Astrocyte (in vitro differentiated cells and primary cell): ENCODE results near the gene OXLD1. TPM values are rescaled to one million over a fixed set of nuclear protein-coding genes. Genes with fewer than 3 reads are reported as not detected.
A peak's percentile ranks its signal among the peaks of the same experiment; 100 is the strongest.
"Not testable (repeated sequence)": the region's sequence is repeated elsewhere in the genome, so short reads cannot be mapped to it uniquely, and the experiment has no call there.

Experiments
- DNase-seq: peaks from one replicate; pipeline ENCODE4 v3.0.0-alpha.2; 2010; ENCODE audit warnings: low read depth
- FAIRE-seq: peaks from 2 replicates; lab custom pipeline; 2011; peaks lifted over from hg19 to GRCh38; lab: Jason Lieb, UNC
- H2AFZ ChIP-seq: 2 replicates; pipeline ENCODE4 v1.6.0; 2012; ENCODE audit warnings: low read depth, low read length, inconsistent platforms
- H3K27ac ChIP-seq: 2 replicates; pipeline ENCODE4 v1.5.1; 2011; ENCODE audit warnings: low read depth, low read length, inconsistent platforms
- H3K27me3 ChIP-seq: 2 replicates; pipeline ENCODE4 v1.6.0; 2011; ENCODE audit warnings: low read length, inconsistent platforms; ENCODE audit not compliant: insufficient read depth
- H3K36me3 ChIP-seq: 2 replicates; pipeline ENCODE4 v1.5.1; 2011; ENCODE audit warnings: low read length, inconsistent platforms; ENCODE audit not compliant: insufficient read depth
- H3K4me1 ChIP-seq: 2 replicates; pipeline ENCODE4 v1.5.1; 2011; ENCODE audit warnings: low read length, inconsistent platforms; ENCODE audit not compliant: insufficient read depth
- H3K4me2 ChIP-seq: 2 replicates; pipeline ENCODE4 v1.6.0; 2012; ENCODE audit warnings: low read length, inconsistent platforms
- H3K4me3 ChIP-seq: 2 replicates; pipeline ENCODE4 v1.5.1; 2011; ENCODE audit warnings: low read depth, mild to moderate bottlenecking, low read length, inconsistent platforms; ENCODE audit not compliant: insufficient read depth
- H3K79me2 ChIP-seq: 2 replicates; pipeline ENCODE4 v1.6.0; 2012; ENCODE audit warnings: mild to moderate bottlenecking, low read length, inconsistent platforms; ENCODE audit not compliant: insufficient read depth
- H3K9ac ChIP-seq: 2 replicates; pipeline ENCODE4 v1.6.0; 2012; ENCODE audit warnings: mild to moderate bottlenecking, low read length, inconsistent platforms
- H3K9me3 ChIP-seq: 2 replicates; pipeline ENCODE4 v1.5.1; 2012; ENCODE audit warnings: low read depth, mild to moderate bottlenecking, low read length, inconsistent platforms; ENCODE audit not compliant: insufficient read depth
- H4K20me1 ChIP-seq: 2 replicates; pipeline ENCODE4 v1.6.0; 2012; ENCODE audit warnings: low read length, inconsistent platforms; ENCODE audit not compliant: insufficient read depth
- H3K27ac Mint-ChIP-seq: one replicate; pipeline ENCODE4 v1.8.0; 2021; ENCODE audit warnings: mild to moderate bottlenecking, mixed read lengths; ENCODE audit not compliant: unreplicated experiment
- H3K27me3 Mint-ChIP-seq: one replicate; pipeline ENCODE4 v1.8.0; 2021; ENCODE audit warnings: low read depth, mixed read lengths; ENCODE audit not compliant: unreplicated experiment
- H3K36me3 Mint-ChIP-seq: one replicate; pipeline ENCODE4 v1.8.0; 2021; ENCODE audit warnings: low read depth, mixed read lengths; ENCODE audit not compliant: unreplicated experiment
- H3K4me1 Mint-ChIP-seq: one replicate; pipeline ENCODE4 v1.8.0; 2021; ENCODE audit warnings: low read depth, mixed read lengths; ENCODE audit not compliant: unreplicated experiment
- H3K4me3 Mint-ChIP-seq: one replicate; pipeline ENCODE4 v1.8.0; 2021; ENCODE audit warnings: mild to moderate bottlenecking, moderate library complexity, mixed read lengths; ENCODE audit not compliant: unreplicated experiment
- H3K9me3 Mint-ChIP-seq: one replicate; pipeline ENCODE4 v1.8.0; 2021; ENCODE audit warnings: mild to moderate bottlenecking, mixed read lengths; ENCODE audit not compliant: unreplicated experiment
- CTCF ChIP-seq: IDR thresholded peaks from 2 replicates; pipeline ENCODE4 v1.5.1; 2011; ENCODE audit warnings: low read depth, mild to moderate bottlenecking, inconsistent platforms, low read length, moderate library complexity; ENCODE audit not compliant: insufficient read depth
- EZH2 ChIP-seq: IDR thresholded peaks from 2 replicates; pipeline ENCODE4 v1.6.1; 2012; ENCODE audit warnings: mild to moderate bottlenecking, low read length, inconsistent platforms; ENCODE audit not compliant: insufficient read depth
- total RNA-seq: library from RNA; stranded (reverse); gene quantifications from 2 replicates; pipeline ENCODE4 v1.2.1, GENCODE V29; 2021

The OXLD1 gene
- total RNA-seq, 1 donor from 2014 or later = 22.0 TPM

DNA sequence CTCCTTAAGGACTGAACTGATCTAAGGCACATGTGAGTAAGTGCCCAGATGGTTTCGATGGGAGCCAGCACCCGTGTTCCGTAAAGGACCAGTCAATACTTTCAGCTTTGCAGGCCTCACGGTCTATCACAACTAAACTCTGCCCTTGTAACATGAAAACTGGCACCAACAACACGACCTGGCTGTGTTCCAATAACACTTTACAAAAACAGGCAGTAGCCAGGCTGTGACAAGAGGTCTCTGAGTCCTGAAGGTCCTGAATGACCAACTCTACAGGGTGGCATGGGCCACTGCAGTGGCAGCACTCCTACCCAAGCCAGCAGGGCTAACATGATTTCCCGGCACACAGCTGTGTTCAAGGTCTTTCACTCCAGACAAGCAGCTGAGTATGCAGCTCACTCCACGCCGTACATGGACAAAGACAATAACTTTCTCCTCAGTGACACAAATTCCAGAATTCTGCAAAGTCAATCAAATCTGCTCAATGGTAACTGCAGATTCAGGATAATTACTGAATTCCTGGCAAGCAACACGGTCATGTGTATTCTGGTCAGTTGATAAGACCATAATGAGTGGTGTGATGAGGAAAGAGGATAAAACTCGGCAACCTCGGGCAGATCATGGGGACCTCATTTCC, 44.8 kb downstream of the OXLD1 start:
- no peak for TF ChIP-seq CTCF
- TF ChIP-seq EZH2 = no peak
- peaks cover 34% of the 10 kb centered on the region for H3K36me3 Mint-ChIP-seq
- no peak for FAIRE-seq
- no peak overlapping the region for H3K9ac ChIP-seq
- H3K9me3 ChIP-seq = no peaks in the 10 kb centered on the region
- H3K4me1 Mint-ChIP-seq = no peaks in the 10 kb centered on the region
- H3K4me3 ChIP-seq = no peak overlapping the region
- H3K27ac ChIP-seq = no peak overlapping the region
- peaks cover 43% of the 10 kb centered on the region for H3K36me3 ChIP-seq
- no peaks in the 10 kb centered on the region for H3K4me1 ChIP-seq
- no peaks in the 10 kb centered on the region for H3K9me3 Mint-ChIP-seq
- no peak overlapping the region for H3K4me2 ChIP-seq
- H2AFZ ChIP-seq = no peak overlapping the region
- no peaks in the 10 kb centered on the region for H3K27me3 ChIP-seq
- H3K27me3 Mint-ChIP-seq = no peaks in the 10 kb centered on the region
- DNase-seq = no peak
- H4K20me1 ChIP-seq = peaks cover 56% of the 10 kb centered on the region
- H3K79me2 ChIP-seq = peaks cover 61% of the 10 kb centered on the region
- H3K27ac Mint-ChIP-seq = no peak overlapping the region
- H3K4me3 Mint-ChIP-seq = no peak overlapping the region

DNA sequence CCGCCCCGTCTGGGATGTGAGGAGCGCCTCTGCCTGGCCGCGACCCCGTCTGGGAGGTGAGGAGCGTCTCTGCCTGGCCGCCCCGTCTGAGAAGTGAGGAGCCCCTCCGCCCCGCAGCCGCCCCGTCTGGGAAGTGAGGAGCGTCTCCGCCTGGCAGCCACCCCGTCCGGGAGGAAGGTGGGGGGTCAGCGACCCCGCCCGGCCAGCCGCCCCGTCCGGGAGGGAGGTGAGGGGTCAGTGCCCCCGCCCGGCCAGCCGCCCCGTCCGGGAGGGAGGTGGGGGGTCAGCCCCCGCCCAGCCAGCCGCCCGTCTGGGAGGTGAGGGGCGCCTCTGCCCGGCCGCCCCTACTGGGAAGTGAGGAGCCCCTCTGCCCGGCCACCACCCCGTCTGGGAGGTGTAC, 48.1 kb downstream of the OXLD1 start:
- not testable (repeated sequence) for H3K4me2 ChIP-seq, H3K4me3 ChIP-seq, H3K9me3 Mint-ChIP-seq, H3K9ac ChIP-seq, H3K4me1 ChIP-seq, H3K4me3 Mint-ChIP-seq, H3K27ac ChIP-seq, H2AFZ ChIP-seq, DNase-seq, H3K27ac Mint-ChIP-seq, H3K9me3 ChIP-seq, H3K27me3 ChIP-seq, FAIRE-seq, H3K27me3 Mint-ChIP-seq
- peaks cover 28% of the 10 kb centered on the region for H3K36me3 Mint-ChIP-seq
- H3K4me1 Mint-ChIP-seq = peaks cover 17% of the 10 kb centered on the region
- H3K79me2 ChIP-seq = peaks cover 66% of the 10 kb centered on the region
- peaks cover 34% of the 10 kb centered on the region for H3K36me3 ChIP-seq
- H4K20me1 ChIP-seq = peaks cover 68% of the 10 kb centered on the region

- Histone ChIP-seq H2AFZ (no peak overlapping the region), H3K36me3 (peaks cover 32% of the 10 kb centered on the region), H3K4me2 (no peak overlapping the region), H3K27me3 (no peaks in the 10 kb centered on the region), H4K20me1 (peaks cover 70% of the 10 kb centered on the region), H3K9ac (no peak overlapping the region), H3K4me3 (no peak overlapping the region), H3K9me3 (no peaks in the 10 kb centered on the region), H3K4me1 (peaks cover 3% of the 10 kb centered on the region), H3K79me2 (peaks cover 71% of the 10 kb centered on the region), H3K27ac (no peak overlapping the region)
- TF ChIP-seq EZH2 (no peak), CTCF (no peak)
- no peak overlapping the region for H3K4me3 Mint-ChIP-seq
- peaks cover 21% of the 10 kb centered on the region for H3K4me1 Mint-ChIP-seq
- no peaks in the 10 kb centered on the region for H3K27me3 Mint-ChIP-seq
- H3K36me3 Mint-ChIP-seq = peaks cover 39% of the 10 kb centered on the region
- H3K9me3 Mint-ChIP-seq = no peaks in the 10 kb centered on the region
- FAIRE-seq (no peak), DNase-seq (no peak)
- peak overlapping the region; percentile 7 for H3K27ac Mint-ChIP-seq
These were observed 49.5 kb downstream of the OXLD1 start for GRCh38 chr17:81616877-81617276.
